Measurements from ENCODE around the gene FAM168B. TPM values are rescaled to one million over a fixed set of nuclear protein-coding genes. Genes with fewer than 3 reads are reported as not detected.
"Not testable (repeated sequence)": the region's sequence is repeated elsewhere in the genome, so short reads cannot be mapped to it uniquely, and the experiment has no call there.

Gene FAM168B
- total and polyA plus RNA-seq, 5 donors from 2014 or later: 33.6 to 72.1 (median 40.3) TPM

- Mint-ChIP-seq H3K9me3 (no peaks in the 10 kb centered on the region), H3K4me1 (peaks cover 18 to 51% (median 36%) of the 10 kb centered on the region in 4 donors), H3K36me3 (peaks cover 53% of the 10 kb centered on the region), H3K27ac (no peak overlapping the region), H3K4me3 (no peak overlapping the region), H3K27me3 (no peaks in the 10 kb centered on the region)
- DNase-seq (no peak), ATAC-seq (ENCODE audit: low read depth in 2 of 2) (no peak)
- Histone ChIP-seq H3K36me3 (ENCODE audit: control insufficient read depth, insufficient read depth, low read length) (peaks cover 88% of the 10 kb centered on the region), H3K4me3 (ENCODE audit: low read depth, low read length) (no peak overlapping the region), H3K27ac (ENCODE audit: insufficient read depth, low read length, poor library complexity, severe bottlenecking) (no peak overlapping the region), H3K4me1 (ENCODE audit: control insufficient read depth, insufficient read depth, low read length, poor library complexity, severe bottlenecking) (no peaks in the 10 kb centered on the region), H3K9me3 (ENCODE audit: control insufficient read depth in 2 of 2, low read length in 2 of 2) (no peaks in the 10 kb centered on the region), H3K27me3 (ENCODE audit: control insufficient read depth, insufficient read depth, low read length) (no peaks in the 10 kb centered on the region)
Observed at GRCh38 chr2:131077182-131077846, 15.9 kb downstream of the FAM168B start.

GRCh38 chr2:131076707-131077106, 16.6 kb downstream of the FAM168B start:
- H3K9me3 Mint-ChIP-seq: no peaks in the 10 kb centered on the region
- Histone ChIP-seq H3K36me3 (ENCODE audit: control insufficient read depth, insufficient read depth, low read length) (peaks cover 85% of the 10 kb centered on the region), H3K27me3 (ENCODE audit: control insufficient read depth, insufficient read depth, low read length) (no peaks in the 10 kb centered on the region), H3K4me3 (ENCODE audit: low read depth, low read length) (no peak overlapping the region), H3K9me3 (ENCODE audit: control insufficient read depth in 2 of 2, low read length in 2 of 2) (no peaks in the 10 kb centered on the region), H3K4me1 (ENCODE audit: control insufficient read depth, insufficient read depth, low read length, poor library complexity, severe bottlenecking) (no peaks in the 10 kb centered on the region), H3K27ac (ENCODE audit: insufficient read depth, low read length, poor library complexity, severe bottlenecking) (no peak overlapping the region)
- ATAC-seq (ENCODE audit: low read depth in 2 of 2): no peak
- H3K27me3 Mint-ChIP-seq: no peaks in the 10 kb centered on the region
- peaks cover 51% of the 10 kb centered on the region for H3K36me3 Mint-ChIP-seq
- peaks cover 18 to 51% (median 39%) of the 10 kb centered on the region in 4 donors for H3K4me1 Mint-ChIP-seq
- H3K4me3 Mint-ChIP-seq: no peak overlapping the region
- DNase-seq: no peak
- no peak overlapping the region for H3K27ac Mint-ChIP-seq

- H3K9me3 Mint-ChIP-seq; H3K27me3 Mint-ChIP-seq; H3K9me3 ChIP-seq (ENCODE audit: control insufficient read depth in 2 of 2, low read length in 2 of 2); H3K27ac ChIP-seq (ENCODE audit: insufficient read depth, low read length, poor library complexity, severe bottlenecking); H3K4me3 Mint-ChIP-seq; H3K4me3 ChIP-seq (ENCODE audit: low read depth, low read length); H3K27me3 ChIP-seq (ENCODE audit: control insufficient read depth, insufficient read depth, low read length); DNase-seq; ATAC-seq (ENCODE audit: low read depth in 2 of 2); H3K4me1 ChIP-seq (ENCODE audit: control insufficient read depth, insufficient read depth, low read length, poor library complexity, severe bottlenecking): not testable (repeated sequence)
- Mint-ChIP-seq H3K27ac (peak overlapping the region in 1 of 3 donors; percentile 87), H3K36me3 (peaks cover 51% of the 10 kb centered on the region), H3K4me1 (peaks cover 12 to 53% (median 34%) of the 10 kb centered on the region in 4 donors)
- peaks cover 85% of the 10 kb centered on the region for H3K36me3 ChIP-seq (ENCODE audit: control insufficient read depth, insufficient read depth, low read length)
Observed at GRCh38 chr2:131075578-131075977, 17.7 kb downstream of the FAM168B start.

- not testable (repeated sequence) for DNase-seq; H3K4me3 ChIP-seq (ENCODE audit: low read depth, low read length); H3K4me1 ChIP-seq (ENCODE audit: control insufficient read depth, insufficient read depth, low read length, poor library complexity, severe bottlenecking); H3K27me3 Mint-ChIP-seq; H3K4me3 Mint-ChIP-seq; ATAC-seq (ENCODE audit: low read depth in 2 of 2); H3K27me3 ChIP-seq (ENCODE audit: control insufficient read depth, insufficient read depth, low read length); H3K9me3 Mint-ChIP-seq; H3K9me3 ChIP-seq (ENCODE audit: control insufficient read depth in 2 of 2, low read length in 2 of 2); H3K27ac ChIP-seq (ENCODE audit: insufficient read depth, low read length, poor library complexity, severe bottlenecking); H3K27ac Mint-ChIP-seq
- H3K4me1 Mint-ChIP-seq: peaks cover under 1 to 48% (median 29%) of the 10 kb centered on the region in 4 donors
- peaks cover 59% of the 10 kb centered on the region for H3K36me3 ChIP-seq (ENCODE audit: control insufficient read depth, insufficient read depth, low read length)
- peaks cover 54% of the 10 kb centered on the region for H3K36me3 Mint-ChIP-seq
Observed at GRCh38 chr2:131068172-131068571, 25.1 kb downstream of the FAM168B start.

GRCh38 chr2:131067465-131068125, 25.7 kb downstream of the FAM168B start:
- no peaks in the 10 kb centered on the region for H3K9me3 ChIP-seq (ENCODE audit: control insufficient read depth in 2 of 2, low read length in 2 of 2)
- peaks cover 62% of the 10 kb centered on the region for H3K36me3 ChIP-seq (ENCODE audit: control insufficient read depth, insufficient read depth, low read length)
- H3K4me1 Mint-ChIP-seq: peaks cover 0 to 48% (median 28%) of the 10 kb centered on the region in 4 donors
- H3K36me3 Mint-ChIP-seq: peaks cover 54% of the 10 kb centered on the region
- no peaks in the 10 kb centered on the region for H3K9me3 Mint-ChIP-seq
- no peak overlapping the region for H3K4me3 ChIP-seq (ENCODE audit: low read depth, low read length)
- ATAC-seq (ENCODE audit: low read depth in 2 of 2) (no peak), DNase-seq (no peak)
- H3K4me3 Mint-ChIP-seq: no peak overlapping the region
- no peaks in the 10 kb centered on the region for H3K27me3 ChIP-seq (ENCODE audit: control insufficient read depth, insufficient read depth, low read length)
- H3K27ac Mint-ChIP-seq: no peak overlapping the region
- H3K4me1 ChIP-seq (ENCODE audit: control insufficient read depth, insufficient read depth, low read length, poor library complexity, severe bottlenecking): peaks cover 6% of the 10 kb centered on the region
- no peaks in the 10 kb centered on the region for H3K27me3 Mint-ChIP-seq
- H3K27ac ChIP-seq (ENCODE audit: insufficient read depth, low read length, poor library complexity, severe bottlenecking): no peak overlapping the region

- Histone ChIP-seq H3K9me3 (ENCODE audit: control insufficient read depth in 2 of 2, low read length in 2 of 2) (no peaks in the 10 kb centered on the region), H3K4me1 (ENCODE audit: control insufficient read depth, insufficient read depth, low read length, poor library complexity, severe bottlenecking) (peaks cover 6% of the 10 kb centered on the region), H3K36me3 (ENCODE audit: control insufficient read depth, insufficient read depth, low read length) (peaks cover 47% of the 10 kb centered on the region), H3K27me3 (ENCODE audit: control insufficient read depth, insufficient read depth, low read length) (no peaks in the 10 kb centered on the region), H3K4me3 (ENCODE audit: low read depth, low read length) (no peak overlapping the region), H3K27ac (ENCODE audit: insufficient read depth, low read length, poor library complexity, severe bottlenecking) (no peak overlapping the region)
- DNase-seq (no peak), ATAC-seq (ENCODE audit: low read depth in 2 of 2) (no peak)
- H3K4me3 Mint-ChIP-seq: peak overlapping the region in 1 of 4 donors; percentile 35
- H3K9me3 Mint-ChIP-seq: no peaks in the 10 kb centered on the region
- no peaks in the 10 kb centered on the region for H3K27me3 Mint-ChIP-seq
- H3K4me1 Mint-ChIP-seq: peaks cover 0 to 48% (median 27%) of the 10 kb centered on the region in 4 donors
- H3K27ac Mint-ChIP-seq: no peak overlapping the region
- H3K36me3 Mint-ChIP-seq: peaks cover 49% of the 10 kb centered on the region
Observed at GRCh38 chr2:131064589-131065512, 28.4 kb downstream of the FAM168B start.

- Mint-ChIP-seq H3K4me1 (peaks cover 0 to 50% (median 27%) of the 10 kb centered on the region in 4 donors), H3K4me3 (no peak overlapping the region), H3K27ac (peak overlapping the region; percentile 37 to 76 (median 54)), H3K9me3 (no peaks in the 10 kb centered on the region), H3K36me3 (peaks cover 46% of the 10 kb centered on the region), H3K27me3 (no peaks in the 10 kb centered on the region)
- no peak overlapping the region for H3K27ac ChIP-seq (ENCODE audit: insufficient read depth, low read length, poor library complexity, severe bottlenecking)
- peaks cover 46% of the 10 kb centered on the region for H3K36me3 ChIP-seq (ENCODE audit: control insufficient read depth, insufficient read depth, low read length)
- H3K4me1 ChIP-seq (ENCODE audit: control insufficient read depth, insufficient read depth, low read length, poor library complexity, severe bottlenecking): peaks cover 6% of the 10 kb centered on the region
- ATAC-seq (ENCODE audit: low read depth in 2 of 2) (no peak), DNase-seq (no peak)
- no peak overlapping the region for H3K4me3 ChIP-seq (ENCODE audit: low read depth, low read length)
- no peaks in the 10 kb centered on the region for H3K9me3 ChIP-seq (ENCODE audit: control insufficient read depth in 2 of 2, low read length in 2 of 2)
- H3K27me3 ChIP-seq (ENCODE audit: control insufficient read depth, insufficient read depth, low read length): no peaks in the 10 kb centered on the region
Observed at GRCh38 chr2:131063501-131064283, 29.6 kb downstream of the FAM168B start.
